ENCODE measurements around the gene TIPARP.
"Not testable (repeated sequence)": the region's sequence is repeated elsewhere in the genome, so short reads cannot be mapped to it uniquely, and the experiment has no call there.

The TIPARP gene

DNA sequence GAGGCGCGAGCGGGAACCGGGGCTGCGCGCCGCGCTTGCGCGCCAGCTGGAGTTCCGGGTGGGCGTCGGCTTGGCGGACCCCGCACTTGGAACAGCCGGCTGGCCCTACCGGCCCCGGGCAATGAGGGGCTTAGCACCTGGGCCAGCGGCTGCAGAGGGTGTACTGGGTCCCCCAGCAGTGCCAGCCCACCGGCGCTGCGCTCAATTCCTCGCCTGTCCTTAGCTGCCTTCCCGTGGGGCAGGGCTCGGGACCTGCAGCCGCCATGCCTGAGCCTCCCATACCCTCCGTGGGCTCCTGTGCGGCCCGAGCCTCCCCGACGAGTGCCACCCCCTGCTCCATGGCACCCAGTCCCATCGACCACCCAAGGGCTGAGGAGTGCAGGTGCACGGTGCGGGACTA lies 66.2 kb downstream of the TIPARP start:
- DNase-seq (ENCODE audit: low read depth in 2 of 2) = not testable (repeated sequence)

- no peak for DNase-seq (ENCODE audit: low read depth in 2 of 2)
Observed at GRCh38 chr3:156741935-156742334, 67.5 kb downstream of the TIPARP start.

GRCh38 chr3:156742401-156742800 lies 68.0 kb downstream of the TIPARP start:
- DNase-seq (ENCODE audit: low read depth in 2 of 2) = no peak

- DNase-seq (ENCODE audit: low read depth in 2 of 2) = no peak
Observed at GRCh38 chr3:156743859-156744258, 69.5 kb downstream of the TIPARP start.

DNA sequence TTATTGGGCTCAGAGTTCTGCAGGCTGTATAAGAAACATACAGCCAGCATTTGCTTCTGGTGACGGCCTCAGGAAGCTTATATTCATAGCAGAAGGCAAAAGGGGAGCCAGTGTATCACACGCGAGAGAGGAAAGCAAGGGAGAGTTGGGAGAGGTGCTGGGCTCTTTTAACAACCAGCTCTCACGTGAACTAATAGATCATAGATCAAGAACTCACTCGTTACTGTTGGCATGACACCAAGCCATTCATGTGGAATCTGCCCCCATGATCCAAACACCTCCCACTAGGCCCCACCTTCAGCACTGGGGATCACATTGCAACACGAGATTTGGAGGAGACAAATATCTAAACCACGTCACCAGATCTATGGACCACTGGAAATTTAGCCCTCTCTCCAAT lies 70.2 kb downstream of the TIPARP start:
- DNase-seq (ENCODE audit: low read depth in 2 of 2) = no peak

DNA sequence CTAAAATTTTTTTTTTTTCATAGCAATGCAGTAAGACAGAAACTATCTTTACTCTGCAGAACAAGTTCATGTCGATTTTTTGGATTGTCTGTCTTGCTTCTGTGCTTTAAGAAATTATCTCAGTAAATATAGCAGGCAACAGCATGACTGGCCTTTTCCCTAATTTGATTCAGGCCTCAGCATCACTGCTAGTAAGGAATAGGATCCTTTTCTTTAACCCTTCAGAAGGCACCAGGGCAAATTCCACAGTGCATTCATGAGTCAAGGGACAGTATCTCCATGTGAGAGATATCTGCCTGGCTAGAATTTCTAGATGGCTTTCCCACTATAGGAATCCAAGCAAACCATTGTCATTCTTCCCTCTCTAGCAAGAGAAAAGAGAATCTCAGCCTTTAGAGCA lies 71.4 kb downstream of the TIPARP start:
- no peak for DNase-seq (ENCODE audit: low read depth in 2 of 2)

GRCh38 chr3:156747046-156747445 lies 72.7 kb downstream of the TIPARP start:
- no peak for DNase-seq (ENCODE audit: low read depth in 2 of 2)

DNA sequence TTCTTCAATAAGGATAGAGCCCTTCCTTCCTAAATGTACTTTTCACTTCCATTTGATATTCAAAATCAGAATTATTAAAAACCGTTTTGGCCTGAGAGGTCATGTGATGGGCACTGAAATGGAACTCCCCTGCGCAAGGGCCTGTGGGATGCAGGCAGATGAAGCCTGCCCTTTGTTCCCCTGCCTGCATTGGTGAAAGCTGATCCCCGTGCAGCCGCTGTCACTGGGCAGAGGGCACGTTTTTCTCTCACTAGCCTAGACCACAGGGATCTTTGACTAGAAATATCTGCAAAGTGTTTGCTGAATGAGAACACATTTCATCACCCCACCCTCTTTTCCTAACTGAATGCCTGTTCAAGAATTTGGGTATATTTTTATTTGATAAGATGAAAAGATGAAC lies 74.9 kb downstream of the TIPARP start:
- DNase-seq (ENCODE audit: low read depth in 2 of 2) = no peak

DNA sequence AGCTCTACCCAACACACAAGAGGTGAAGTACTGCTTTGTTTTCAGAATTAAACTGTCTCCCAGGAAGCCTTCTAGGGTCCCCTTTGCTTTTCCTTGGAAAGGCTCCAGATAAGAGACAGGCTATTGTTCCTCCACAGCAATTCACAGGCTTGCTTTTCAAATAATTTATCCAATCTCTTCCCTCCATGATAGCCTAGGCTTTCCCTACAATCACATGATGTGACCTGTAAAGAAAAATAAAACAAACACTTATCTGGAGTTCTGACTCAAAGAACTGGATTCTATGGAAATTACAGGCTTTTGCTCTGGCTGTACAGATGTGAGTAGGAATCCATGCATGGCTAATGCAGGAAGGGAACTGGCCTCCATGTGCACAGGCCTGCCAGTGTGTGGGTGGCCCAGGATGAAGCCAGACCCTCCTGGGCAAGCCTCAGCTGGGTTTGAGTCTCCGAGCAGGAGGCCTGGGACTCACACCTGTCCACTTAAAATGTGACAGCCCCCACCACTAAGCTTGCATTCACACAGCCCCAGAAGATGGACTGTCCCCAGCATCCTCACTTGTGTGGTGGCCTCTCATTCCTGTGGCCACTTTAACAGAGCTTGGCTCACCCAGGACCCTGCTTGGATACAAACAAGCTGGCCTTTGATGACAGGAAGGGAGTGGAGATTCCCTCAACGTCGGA lies 75.9 kb downstream of the TIPARP start:
- DNase-seq (ENCODE audit: low read depth in 2 of 2) = no peak

GRCh38 chr3:156750874-156751245 lies 76.5 kb downstream of the TIPARP start:
- no peak for DNase-seq (ENCODE audit: low read depth in 2 of 2)

DNA sequence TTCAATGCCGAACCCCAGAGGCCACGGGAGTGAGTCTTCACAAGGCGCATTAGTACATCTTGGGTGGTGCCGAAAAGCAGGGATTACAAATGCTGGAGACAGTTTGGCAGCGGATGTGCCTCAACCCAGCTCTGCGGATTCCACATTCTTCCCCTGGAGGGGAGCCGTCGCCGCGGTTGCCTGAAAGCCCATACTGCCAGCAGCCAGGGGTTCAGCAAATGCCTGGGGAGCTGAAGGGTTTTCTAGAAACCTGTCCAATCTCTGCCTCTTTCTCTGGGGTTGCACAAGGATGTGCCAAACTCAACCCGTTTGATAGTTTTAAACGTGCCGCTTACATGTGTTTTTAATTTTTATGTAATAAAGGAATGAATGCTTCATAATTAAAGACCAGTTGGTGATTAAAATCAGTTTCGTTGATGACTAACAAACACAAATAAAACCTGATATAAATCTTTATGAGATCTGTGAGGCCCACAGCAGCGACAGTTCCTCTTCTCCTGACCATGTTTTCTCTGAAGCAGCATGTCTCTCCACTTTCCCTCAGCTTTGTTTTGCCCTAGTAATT lies 77.2 kb downstream of the TIPARP start:
- no peak for DNase-seq (ENCODE audit: low read depth in 2 of 2)

All from stimulated activated CD8-positive, alpha-beta memory T cell treated with anti-CD3 and anti-CD28 coated beads, Interleukin-2, amount 100 ng/mL, for 48 hours (primary cell).